ENCODE results near the gene TNNC2. TPM values are rescaled to one million over a fixed set of nuclear protein-coding genes. Genes with fewer than 3 reads are reported as not detected.
"Not testable (repeated sequence)": the region's sequence is repeated elsewhere in the genome, so short reads cannot be mapped to it uniquely, and the experiment has no call there.

The TNNC2 gene
- total and polyA plus RNA-seq, 2 of the 8 experiments (the other 6 are each of a cell fraction or from before 2014, with no cell fraction given): 5.7 to 7.6 TPM

DNA sequence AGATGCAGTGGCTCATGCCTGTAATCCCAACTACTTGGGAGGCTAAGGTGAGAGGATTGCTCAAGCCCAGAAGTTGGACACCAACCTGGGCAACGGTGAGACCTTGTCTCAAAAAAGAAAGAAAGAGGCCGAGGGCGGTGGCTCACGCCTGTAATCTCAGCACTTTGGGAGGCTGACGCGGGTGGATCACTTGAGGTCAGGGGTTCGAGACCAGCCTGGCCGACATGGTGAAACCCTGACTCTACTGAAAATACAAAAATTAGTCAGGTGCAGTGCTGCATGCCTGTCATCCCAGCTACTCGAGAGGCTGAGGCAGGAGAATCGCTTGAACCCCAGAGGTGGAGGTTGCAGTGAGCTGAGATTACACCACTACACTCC lies 47.0 kb upstream of the TNNC2 start:
- H3K79me1 ChIP-seq (ENCODE audit: low read depth, low read length); H3K27ac ChIP-seq (ENCODE audit: low read depth, low read length); H3K79me2 ChIP-seq (ENCODE audit: control insufficient read depth in 1 of 2, insufficient read depth in 2 of 2, low read length in 2 of 2); H4K5ac ChIP-seq (ENCODE audit: insufficient read length, low read depth, low read length); H2BK120ac ChIP-seq (replicated peaks; ENCODE audit: low read depth, low read length); H3K23ac ChIP-seq (ENCODE audit: insufficient read length); H2BK15ac ChIP-seq (ENCODE audit: low read length); H2AK5ac ChIP-seq (ENCODE audit: low read depth, low read length); H3K14ac ChIP-seq (ENCODE audit: insufficient read length); H2BK5ac ChIP-seq (ENCODE audit: low read depth, low read length); H3K9me3 ChIP-seq (ENCODE audit: insufficient read depth in 2 of 2, low read depth in 1 of 2, low read length in 1 of 2); H4K8ac ChIP-seq (ENCODE audit: extremely low read depth, insufficient read depth, low read length); H3K27me3 ChIP-seq (replicated peaks in 1 of 4; ENCODE audit: control insufficient read depth in 3 of 4, extremely low read depth in 1 of 4, insufficient read depth in 3 of 4, low read length in 3 of 4); H3K9ac ChIP-seq (replicated peaks in 1 of 4; ENCODE audit: extremely low read depth in 1 of 4, low read depth in 3 of 4, low read length in 3 of 4); FAIRE-seq; H2BK12ac ChIP-seq (ENCODE audit: low read depth, low read length); H3K4me2 ChIP-seq (ENCODE audit: insufficient read depth in 1 of 2, low read depth in 2 of 2, low read length in 2 of 2); H3K4me3 ChIP-seq (ENCODE audit: extremely low read depth in 1 of 4, insufficient read depth in 2 of 4, low read depth in 3 of 4, low read length in 4 of 4); H3K23me2 ChIP-seq (ENCODE audit: low read depth, low read length); H3K4ac ChIP-seq (replicated peaks; ENCODE audit: insufficient read length, low read depth, low read length); H2BK20ac ChIP-seq (ENCODE audit: low read length); H4K20me1 ChIP-seq (replicated peaks in 1 of 2; ENCODE audit: control insufficient read depth in 1 of 2, insufficient read depth in 2 of 2, low read length in 2 of 2); H3K56ac ChIP-seq (replicated peaks; ENCODE audit: insufficient read length, low read depth, low read length); H2AFZ ChIP-seq (ENCODE audit: low read length); H3K36me3 ChIP-seq (ENCODE audit: control insufficient read depth in 2 of 4, insufficient read depth in 4 of 4, low read length in 3 of 4); H3K18ac ChIP-seq (ENCODE audit: extremely low read depth, low read length); H4K91ac ChIP-seq (replicated peaks; ENCODE audit: insufficient read length, low read length); H3K4me1 ChIP-seq (replicated peaks in 1 of 4; ENCODE audit: control insufficient read depth in 3 of 4, insufficient read depth in 4 of 4, low read length in 3 of 4); DNase-seq (ENCODE audit: low read depth in 1 of 2, low spot score in 2 of 2): not testable (repeated sequence)
- WGBS, 2 experiments (ENCODE audit: extremely low coverage in 1 of 2, insufficient coverage in 1 of 2, insufficient read length in 1 of 2, insufficient replicate concordance in 2 of 2, low coverage in 1 of 2, low lambda C conversion rate in 2 of 2, missing lambda C conversion rate in 1 of 2): 95% methylated on average over 10 of the region's 10 CpGs; no CpG with 5 or more reads in 1 of the 2 experiments
- ChIA-PET CTCF (ENCODE audit: partially characterized antibody) (interaction anchor here (0.7 to 1.8 kb wide), 4 partner anchors 16 to 95 kb away, joined by 3 to 5 read pairs (median 4); no protein-coding TSS in a partner anchor), POLR2A (ENCODE audit: partially characterized antibody) (interaction anchor here (0.8 to 8.1 kb wide), 9 partner anchors 8 to 61 kb away, joined by 3 to 39 read pairs (median 4); partner anchors contain the start of genes ACOT8, NEURL2, UBE2C and ZSWIM1)

All from H1 (cell line).